GM12878 (cell line): ENCODE results near the gene KHK. TPM values are rescaled to one million over a fixed set of nuclear protein-coding genes. Genes with fewer than 3 reads are reported as not detected.

ENCODE experiments used
- EZH2 ChIP-seq: IDR thresholded peaks from 2 replicates; pipeline ENCODE4 v1.6.1; 2012; ENCODE audit warnings: low read depth, mild to moderate bottlenecking, control low read depth, inconsistent platforms, low read length, borderline replicate concordance; ENCODE audit not compliant: control insufficient read depth
- GATAD2B ChIP-seq: fragments of 450-650 bp; conservative IDR thresholded peaks from 2 replicates; pipeline ENCODE4 v1.6.1; 2017; ENCODE audit warnings: low read depth, mild to moderate bottlenecking, moderate library complexity
- HDGF ChIP-seq: fragments of 450-650 bp; IDR thresholded peaks from 2 replicates; pipeline ENCODE4 v1.6.1; 2016; ENCODE audit warnings: antibody characterized with exemption
- IRF4 ChIP-seq: IDR thresholded peaks from 2 replicates; pipeline ENCODE4 v1.6.1; 2011; ENCODE audit warnings: low read depth, low read length
- RAD51 ChIP-seq: fragments of 450-650 bp; IDR thresholded peaks from 2 replicates; pipeline ENCODE4 v1.6.1; 2016; ENCODE audit warnings: moderate library complexity, mild to moderate bottlenecking, inconsistent platforms
- RCOR1 ChIP-seq: conservative IDR thresholded peaks from 2 replicates; pipeline ENCODE4 v1.6.1; 2012; ENCODE audit warnings: low read depth, low read length, improper control_type of control experiment
- SKIL ChIP-seq: fragments of 450-650 bp; IDR thresholded peaks from 2 replicates; pipeline ENCODE4 v1.6.1; 2017; ENCODE audit warnings: mild to moderate bottlenecking, low read depth, inconsistent platforms; ENCODE audit not compliant: poor library complexity, severe bottlenecking
- SMARCA5 ChIP-seq: fragments of 450-650 bp; IDR thresholded peaks from 2 replicates; pipeline ENCODE4 v1.6.1; 2017; ENCODE audit warnings: mild to moderate bottlenecking
- TCF3 ChIP-seq: IDR thresholded peaks from 2 replicates; pipeline ENCODE4 v1.6.1; 2012; ENCODE audit warnings: low read depth, mild to moderate bottlenecking, low read length, borderline replicate concordance; ENCODE audit not compliant: insufficient read depth
- polyA plus RNA-seq, 11 experiments: library from polyadenylated mRNA; depleted of rRNA in 4 of 11; unstranded in 6 of 11; stranded (reverse) in 5 of 11; fragments of >200 nt; fragmentation: Nextera tagmentation in 4 of 11; fragmentation: Illumina TruSeq in 1 of 11; extraction: Ambion mirVana in 4 of 11; extraction: Trizol in 1 of 11; gene quantifications; 1 replicate in 1 of 11; 2 replicates in 10 of 11; pipeline versions ENCODE4 v1.2.1 to v1.2.3, GENCODE V29; 2011 to 2016; ENCODE audit warnings: inconsistent platforms in 2 of 11, missing spikeins in 2 of 11, low read depth in 1 of 11
- total RNA-seq, 4 experiments: library from RNA; depleted of rRNA in 3 of 4; stranded (reverse); fragments of >200 nt in 3 of 4; fragmentation: Illumina TruSeq in 1 of 4; extraction: Trizol in 1 of 4; gene quantifications; 2 replicates each; pipeline versions ENCODE4 v1.2.1 to v1.2.3, GENCODE V29; 2013 to 2021
- TF ChIP-seq, protein P1 (sequence below): fragments of 450-650 bp; IDR thresholded peaks from 2 replicates; pipeline ENCODE4 v1.6.1; 2017; ENCODE audit warnings: antibody characterized with exemption, mild to moderate bottlenecking, moderate library complexity
- TF ChIP-seq, protein P2 (sequence below): fragments of 150-350 bp; IDR thresholded peaks from 2 replicates; pipeline ENCODE4 v1.6.1; 2014; ENCODE audit warnings: mild to moderate bottlenecking, low read depth, low read length

The KHK gene
- total and polyA plus RNA-seq, 10 of the 15 experiments (the other 5 are each of a cell fraction or from before 2014, with no cell fraction given) = 0.31 to 11.8 (median 3.9) TPM

DNA sequence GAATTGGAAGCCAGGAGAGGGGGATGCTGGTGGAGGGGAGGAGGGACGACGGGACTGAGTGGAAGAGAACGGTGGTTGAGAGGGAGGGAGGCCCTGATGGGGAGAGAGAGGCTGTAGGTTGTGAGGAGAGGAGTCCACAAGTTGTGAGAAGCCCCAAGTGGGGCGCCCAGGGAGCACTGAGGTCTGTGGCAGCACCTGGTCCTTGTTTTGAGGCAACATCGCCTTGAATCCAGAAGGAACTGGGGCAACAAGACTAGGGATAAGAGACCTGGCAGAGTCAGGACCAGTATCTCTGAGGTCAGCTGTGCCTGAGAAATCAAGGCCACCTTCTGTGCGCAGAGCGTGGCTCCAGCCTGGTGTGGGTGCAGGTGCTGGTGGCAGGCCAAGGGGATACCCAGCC, 51.5 kb downstream of the KHK start (continued):
- no peak for TF ChIP-seq SKIL
- TF ChIP-seq IRF4 = no peak
- TF ChIP-seq, protein P1, sequence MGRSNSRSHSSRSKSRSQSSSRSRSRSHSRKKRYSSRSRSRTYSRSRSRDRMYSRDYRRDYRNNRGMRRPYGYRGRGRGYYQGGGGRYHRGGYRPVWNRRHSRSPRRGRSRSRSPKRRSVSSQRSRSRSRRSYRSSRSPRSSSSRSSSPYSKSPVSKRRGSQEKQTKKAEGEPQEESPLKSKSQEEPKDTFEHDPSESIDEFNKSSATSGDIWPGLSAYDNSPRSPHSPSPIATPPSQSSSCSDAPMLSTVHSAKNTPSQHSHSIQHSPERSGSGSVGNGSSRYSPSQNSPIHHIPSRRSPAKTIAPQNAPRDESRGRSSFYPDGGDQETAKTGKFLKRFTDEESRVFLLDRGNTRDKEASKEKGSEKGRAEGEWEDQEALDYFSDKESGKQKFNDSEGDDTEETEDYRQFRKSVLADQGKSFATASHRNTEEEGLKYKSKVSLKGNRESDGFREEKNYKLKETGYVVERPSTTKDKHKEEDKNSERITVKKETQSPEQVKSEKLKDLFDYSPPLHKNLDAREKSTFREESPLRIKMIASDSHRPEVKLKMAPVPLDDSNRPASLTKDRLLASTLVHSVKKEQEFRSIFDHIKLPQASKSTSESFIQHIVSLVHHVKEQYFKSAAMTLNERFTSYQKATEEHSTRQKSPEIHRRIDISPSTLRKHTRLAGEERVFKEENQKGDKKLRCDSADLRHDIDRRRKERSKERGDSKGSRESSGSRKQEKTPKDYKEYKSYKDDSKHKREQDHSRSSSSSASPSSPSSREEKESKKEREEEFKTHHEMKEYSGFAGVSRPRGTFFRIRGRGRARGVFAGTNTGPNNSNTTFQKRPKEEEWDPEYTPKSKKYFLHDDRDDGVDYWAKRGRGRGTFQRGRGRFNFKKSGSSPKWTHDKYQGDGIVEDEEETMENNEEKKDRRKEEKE = no peak
- no peak for TF ChIP-seq HDGF
- no peak for TF ChIP-seq EZH2
- TF ChIP-seq RAD51 = no peak
- TF ChIP-seq, protein P2, sequence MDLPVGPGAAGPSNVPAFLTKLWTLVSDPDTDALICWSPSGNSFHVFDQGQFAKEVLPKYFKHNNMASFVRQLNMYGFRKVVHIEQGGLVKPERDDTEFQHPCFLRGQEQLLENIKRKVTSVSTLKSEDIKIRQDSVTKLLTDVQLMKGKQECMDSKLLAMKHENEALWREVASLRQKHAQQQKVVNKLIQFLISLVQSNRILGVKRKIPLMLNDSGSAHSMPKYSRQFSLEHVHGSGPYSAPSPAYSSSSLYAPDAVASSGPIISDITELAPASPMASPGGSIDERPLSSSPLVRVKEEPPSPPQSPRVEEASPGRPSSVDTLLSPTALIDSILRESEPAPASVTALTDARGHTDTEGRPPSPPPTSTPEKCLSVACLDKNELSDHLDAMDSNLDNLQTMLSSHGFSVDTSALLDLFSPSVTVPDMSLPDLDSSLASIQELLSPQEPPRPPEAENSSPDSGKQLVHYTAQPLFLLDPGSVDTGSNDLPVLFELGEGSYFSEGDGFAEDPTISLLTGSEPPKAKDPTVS = no peak
- TF ChIP-seq RCOR1 = no peak
- no peak for TF ChIP-seq TCF3
- no peak for TF ChIP-seq GATAD2B
- no peak for TF ChIP-seq SMARCA5
